Activated T-cell treated with anti-CD3 and anti-CD28 coated beads for 4 hours (primary cell): ENCODE results near the gene CD99.

Source experiments
- DNase-seq: peaks from one replicate; pipeline ENCODE4 v3.0.0-alpha.2; 2020

Gene CD99

DNA sequence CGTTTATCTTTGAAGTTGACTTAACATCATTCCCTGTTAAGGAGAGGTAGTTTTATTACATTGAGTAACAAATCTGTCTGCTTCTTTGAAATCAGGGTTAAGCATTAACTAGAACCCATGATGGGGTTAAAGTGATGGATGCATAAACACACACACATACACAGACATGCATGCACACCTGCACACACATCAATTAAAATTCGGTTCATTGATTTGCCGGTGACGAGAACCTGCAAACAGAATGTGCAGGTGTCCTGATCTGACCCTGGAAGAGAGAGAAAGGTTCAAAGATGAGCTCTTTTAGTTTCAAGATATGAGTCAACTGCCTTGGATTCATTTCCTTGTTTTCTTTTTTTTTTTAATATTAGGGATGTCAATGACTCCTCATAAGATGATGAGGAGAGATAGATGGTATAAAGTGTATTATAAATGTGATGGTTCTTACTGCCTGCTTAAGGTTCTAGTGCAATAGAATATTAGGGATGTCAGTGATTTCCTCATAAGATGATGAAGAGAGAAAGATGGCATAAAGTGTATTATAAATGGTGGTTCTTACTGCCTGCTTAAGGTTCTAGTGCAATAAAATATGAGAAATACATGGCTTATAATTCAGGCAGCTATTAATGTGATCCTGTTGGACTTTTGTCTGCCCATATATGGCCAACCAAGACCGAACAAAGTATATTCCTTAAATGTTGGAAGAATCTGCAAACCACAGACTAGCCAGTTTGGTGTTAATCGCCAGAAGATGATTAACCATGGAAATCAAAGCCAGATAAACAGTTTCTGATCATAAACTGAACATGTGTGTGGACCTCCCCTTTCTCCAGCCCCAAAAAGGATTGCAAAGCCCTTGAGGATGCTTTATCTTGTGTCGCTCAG is 14.1 kb upstream of the CD99 start:
- DNase-seq = no peak

GRCh38 chrX:2677764-2678163 is 13.3 kb upstream of the CD99 start:
- DNase-seq = no peak

GRCh38 chrX:2678583-2678982 is 12.5 kb upstream of the CD99 start:
- no peak for DNase-seq

DNA sequence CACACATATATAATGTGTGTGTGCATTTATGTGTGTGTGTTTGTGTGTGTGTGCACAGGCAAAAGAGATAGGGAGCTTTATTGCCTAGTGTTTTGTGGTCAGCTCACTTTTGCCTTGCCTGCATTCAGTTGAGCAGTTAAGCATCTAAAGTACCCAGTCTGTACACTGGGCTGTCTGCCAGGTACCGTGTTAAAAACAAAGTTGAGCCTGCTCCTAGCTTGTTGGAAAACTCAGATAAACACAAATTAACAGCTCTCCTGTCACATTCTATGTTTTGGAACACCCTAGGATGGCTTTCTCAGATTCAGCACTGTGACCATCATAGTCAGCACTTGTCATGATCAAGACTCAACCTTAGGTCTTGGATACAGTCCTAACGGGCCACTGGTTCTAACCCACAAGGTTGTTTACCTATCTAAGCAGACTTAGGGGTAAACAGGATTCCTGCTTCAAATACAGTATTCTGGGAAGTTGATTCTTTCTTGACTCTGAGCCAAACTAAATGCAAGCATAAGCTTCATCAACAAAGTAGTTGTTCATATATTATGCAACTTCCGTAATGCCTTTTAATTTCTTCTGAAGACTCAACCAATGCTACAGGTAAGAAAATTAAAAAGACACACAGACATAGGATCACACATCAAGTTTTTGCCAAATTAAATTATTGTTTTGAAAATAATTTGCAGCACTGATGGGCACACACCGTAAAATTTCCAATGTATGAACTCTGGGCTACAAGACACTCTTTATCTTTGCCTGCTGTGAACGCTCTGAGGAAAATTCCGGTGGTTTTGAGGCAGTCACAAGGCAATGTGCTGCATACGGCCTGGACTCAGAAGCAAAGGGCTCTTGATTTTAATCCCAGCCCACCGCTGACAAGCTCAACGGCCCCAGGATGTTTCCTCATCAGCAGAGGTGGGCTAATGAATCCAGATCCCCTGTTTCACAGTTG is 11.3 kb upstream of the CD99 start:
- no peak for DNase-seq

DNA sequence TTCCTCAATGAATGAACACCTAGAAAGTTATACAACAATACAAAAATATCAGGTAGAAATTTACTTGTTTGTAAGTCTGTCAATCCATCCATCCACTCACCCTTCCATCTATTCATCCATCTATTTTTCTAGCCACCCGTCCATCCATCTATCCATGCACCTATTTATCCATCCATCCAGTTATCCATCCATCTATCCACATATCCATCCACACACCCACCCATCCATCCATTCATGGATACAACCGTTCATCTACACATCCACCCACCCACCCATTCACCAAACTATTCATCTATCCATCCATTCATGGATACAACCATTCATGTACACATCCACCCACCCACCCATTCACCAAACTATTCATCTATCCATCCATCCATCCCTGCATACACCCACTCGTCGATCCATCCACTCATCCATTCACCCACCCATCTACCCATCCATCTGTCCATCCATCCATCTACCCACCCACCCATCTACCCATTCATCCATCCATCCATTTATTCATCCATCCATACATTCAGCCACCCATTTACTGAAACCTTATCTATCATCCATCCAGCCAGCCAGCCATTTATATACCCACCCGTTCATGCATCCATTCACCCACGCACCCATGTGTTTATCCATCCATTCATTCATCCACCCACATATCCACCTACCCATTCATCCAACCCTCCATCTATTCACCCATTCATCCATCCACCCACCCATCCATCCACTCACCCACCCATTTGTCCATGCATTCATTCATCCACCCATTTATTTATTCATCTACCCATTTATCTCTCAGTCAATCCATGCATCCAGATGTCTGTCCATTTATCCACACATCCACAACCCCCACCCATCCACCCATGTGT is 10.4 kb upstream of the CD99 start:
- DNase-seq = no peak

DNA sequence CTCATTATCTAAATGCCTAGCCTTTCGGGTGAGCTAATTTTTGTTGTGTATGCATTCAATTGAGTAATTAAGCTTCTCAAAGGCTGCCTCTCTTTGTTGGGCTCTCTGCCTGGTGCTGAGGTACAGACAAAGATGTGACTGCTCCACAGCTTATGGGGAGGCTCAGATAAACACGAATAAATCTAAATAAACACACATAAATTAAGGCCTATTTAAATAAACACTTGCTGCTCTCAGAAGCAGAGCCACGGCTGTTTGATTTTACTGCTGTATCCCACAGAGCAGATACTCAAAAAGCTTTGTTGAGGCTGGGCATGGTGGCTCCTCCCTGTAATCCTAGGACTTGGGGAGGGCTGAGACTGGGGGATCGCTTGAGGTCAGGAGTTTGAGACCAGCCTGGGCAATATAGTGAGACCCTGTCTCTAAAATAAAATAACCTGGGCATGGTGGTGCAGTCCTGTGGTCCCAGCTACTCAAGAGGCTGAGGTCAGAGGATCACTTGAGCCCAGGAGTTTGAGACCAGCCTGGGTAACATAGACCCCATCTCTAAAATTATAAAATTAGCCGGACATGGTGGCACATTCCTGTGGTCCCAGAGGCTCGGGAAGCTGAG is 8.4 kb upstream of the CD99 start:
- no peak for DNase-seq

GRCh38 chrX:2684256-2684655 is 6.8 kb upstream of the CD99 start:
- no peak for DNase-seq

- DNase-seq = no peak
These were observed 5.2 kb upstream of the CD99 start for GRCh38 chrX:2685886-2686285.

DNA sequence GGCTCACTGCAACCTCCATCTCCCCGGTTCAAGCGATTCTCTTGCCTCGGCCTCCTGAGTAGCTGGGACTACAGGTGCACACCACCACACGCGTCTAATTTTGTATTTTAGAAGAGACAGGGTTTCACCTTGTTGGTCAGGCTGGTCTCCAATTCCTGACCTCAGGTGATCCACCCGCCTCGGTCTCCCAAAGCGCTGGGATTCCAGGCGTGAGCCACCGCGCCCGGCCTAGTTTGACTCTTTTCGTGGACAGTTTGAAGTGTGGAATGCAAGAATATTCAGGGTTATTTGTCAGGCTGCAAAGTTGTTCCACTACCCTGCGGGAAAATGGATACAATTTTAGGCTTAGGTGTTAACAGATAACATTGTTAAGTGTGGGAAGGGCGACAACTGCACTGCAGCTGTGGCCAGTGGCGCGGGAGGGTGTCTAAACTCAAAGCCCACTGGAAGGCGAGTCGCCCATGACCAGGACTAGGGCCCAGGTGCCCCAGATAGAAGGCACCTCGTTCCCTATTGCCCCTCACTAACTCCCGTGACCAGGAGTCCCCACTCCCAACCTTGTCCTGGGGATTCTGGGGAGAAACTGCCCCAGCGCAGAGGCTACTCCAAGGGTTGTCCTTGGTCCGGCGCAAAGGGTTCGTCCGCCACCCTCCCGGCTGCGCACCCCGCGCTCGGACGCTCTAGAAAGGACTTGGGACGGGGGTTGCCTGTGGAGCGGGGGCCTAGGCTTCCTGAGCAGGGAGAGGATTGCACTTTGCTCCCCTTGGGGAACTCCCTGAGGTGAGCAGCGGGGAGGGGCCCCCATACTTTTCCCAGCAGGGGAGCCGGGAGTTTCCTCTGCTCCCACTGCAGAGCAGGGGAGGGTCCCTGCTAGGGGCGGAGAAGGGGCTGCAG is 1.1 kb upstream of the CD99 start:
- no peak for DNase-seq

DNA sequence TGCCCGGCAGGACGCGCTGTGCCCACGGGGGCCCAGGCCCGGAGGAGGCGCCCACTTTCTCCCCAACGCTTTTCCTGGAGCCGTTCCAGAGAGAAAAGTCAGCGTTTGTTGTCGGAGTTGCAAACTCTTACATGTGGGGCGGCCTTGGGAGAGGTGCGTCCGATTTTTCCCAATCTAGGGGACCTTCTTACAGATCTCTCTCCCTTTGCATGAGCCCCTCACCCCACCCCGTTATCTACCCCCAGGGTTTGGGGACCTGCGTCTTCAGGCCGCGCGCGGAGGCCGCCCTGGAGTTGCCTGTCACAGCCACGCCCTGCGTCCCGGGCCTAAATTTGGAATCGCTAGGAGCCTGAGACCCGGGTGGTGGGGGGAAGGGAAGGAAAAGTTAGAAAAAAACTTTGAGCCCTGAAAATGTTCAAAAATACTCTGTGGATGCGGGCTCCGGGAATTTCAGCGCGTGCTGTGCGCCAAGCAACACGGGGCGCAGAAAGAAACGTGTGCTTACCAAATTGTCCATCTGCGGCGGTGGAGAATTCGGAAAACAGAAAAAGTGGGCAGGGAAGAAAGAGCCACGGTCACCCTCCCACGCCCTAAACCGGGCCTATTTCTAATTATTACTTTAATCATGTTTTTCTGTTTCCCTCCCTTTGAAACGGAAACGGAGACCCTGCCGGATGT is 587 bp downstream of the CD99 start:
- no peak for DNase-seq

DNA sequence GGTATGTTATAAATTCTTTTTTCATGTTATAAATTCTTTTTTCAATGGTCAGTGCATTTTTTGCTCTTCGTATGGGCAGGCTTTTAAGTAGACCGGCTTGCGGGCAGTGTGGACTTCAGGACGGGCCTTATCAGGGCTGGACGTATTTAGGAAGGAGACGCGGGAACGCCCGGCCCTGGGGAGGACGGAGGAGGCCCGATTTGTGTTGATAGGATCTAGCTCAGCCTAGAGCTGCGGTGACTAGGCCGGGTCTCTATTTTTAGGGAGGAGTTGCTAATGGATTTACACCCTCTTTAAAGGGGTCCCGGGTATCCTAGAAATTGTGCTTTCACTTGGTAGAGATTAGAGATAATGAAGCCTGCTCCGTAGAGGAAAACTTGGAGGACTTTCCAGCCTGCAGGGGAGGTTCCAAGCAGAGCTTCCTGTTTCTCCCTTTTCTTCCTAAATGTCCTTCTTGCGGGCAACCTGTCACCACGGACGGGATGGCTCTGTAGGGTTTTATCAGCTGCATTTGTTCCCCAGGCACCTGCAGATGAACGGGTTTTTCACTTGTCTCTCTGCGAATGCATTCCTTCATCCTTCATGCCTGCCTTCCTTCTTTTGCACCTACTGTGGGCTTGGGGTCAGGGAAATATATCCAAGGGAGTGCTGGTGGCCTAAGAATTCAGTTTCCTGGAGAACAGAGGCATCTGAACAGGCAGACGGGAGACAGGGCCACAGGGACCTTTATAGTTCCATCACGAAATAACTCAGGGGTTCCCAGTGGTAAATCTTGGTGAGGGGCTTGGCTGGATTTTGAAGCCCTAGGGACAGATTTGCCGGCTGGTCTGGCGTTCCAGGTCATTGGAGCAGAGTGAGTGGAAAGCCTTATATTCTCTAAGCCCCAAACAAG is 1.4 kb downstream of the CD99 start:
- DNase-seq = no peak

- no peak for DNase-seq
These were observed 2.3 kb downstream of the CD99 start for GRCh38 chrX:2693113-2694002.

GRCh38 chrX:2694914-2695267 is 3.8 kb downstream of the CD99 start:
- DNase-seq = no peak

DNA sequence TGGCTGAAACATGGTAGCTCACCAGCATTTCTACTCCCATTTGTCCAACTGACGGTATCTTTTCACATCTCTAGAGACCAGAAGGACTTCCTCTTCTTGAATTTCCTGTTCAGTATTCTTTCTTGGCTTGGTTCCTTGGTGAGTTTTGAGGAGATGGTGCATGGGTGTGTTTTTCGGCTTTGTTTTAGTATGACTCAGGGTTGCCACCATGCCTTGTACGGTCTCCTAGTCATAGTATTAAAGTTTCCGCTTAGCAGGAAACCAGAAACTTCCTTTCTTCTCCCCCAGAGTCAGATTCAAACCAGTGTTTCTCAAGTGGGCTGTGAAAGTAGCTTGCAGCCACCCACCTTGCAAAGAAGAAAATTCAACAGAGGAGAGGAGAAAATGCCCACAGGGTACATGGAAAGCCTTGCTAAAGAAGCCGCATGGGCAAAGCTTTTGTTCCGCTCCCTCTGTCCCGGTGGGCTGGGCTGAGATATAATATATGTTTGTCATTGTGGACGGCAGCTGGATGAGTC is 5.7 kb downstream of the CD99 start:
- DNase-seq = peak; percentile 48

- no peak for DNase-seq
These were observed 6.2 kb downstream of the CD99 start for GRCh38 chrX:2697306-2697705.

DNA sequence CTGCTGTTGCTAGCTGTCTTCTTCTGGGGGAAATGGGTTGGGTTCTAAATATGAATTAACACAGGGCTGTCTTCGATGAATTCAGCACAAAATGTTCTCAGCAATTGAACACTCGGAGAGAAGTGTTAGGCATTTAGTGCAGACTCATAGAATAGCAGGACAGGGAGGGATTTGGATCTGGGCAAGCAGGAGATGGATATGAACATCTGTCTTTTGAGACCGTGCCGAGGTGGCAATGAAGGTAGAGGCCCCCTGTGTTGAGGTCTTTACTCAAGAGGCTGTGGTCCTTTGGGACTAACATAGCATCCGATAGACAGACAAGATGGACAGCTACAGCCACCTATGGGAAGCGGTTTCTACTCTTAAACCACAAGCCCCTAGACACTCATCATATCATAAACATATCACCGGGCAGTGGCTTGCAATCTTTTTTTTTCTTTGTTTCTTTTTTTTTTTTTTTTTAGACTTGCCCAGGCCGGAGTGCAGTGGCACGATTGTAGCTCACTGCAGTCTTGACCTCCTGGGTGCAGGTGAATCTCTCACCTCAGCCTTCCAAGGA is 6.7 kb downstream of the CD99 start:
- DNase-seq = no peak

DNA sequence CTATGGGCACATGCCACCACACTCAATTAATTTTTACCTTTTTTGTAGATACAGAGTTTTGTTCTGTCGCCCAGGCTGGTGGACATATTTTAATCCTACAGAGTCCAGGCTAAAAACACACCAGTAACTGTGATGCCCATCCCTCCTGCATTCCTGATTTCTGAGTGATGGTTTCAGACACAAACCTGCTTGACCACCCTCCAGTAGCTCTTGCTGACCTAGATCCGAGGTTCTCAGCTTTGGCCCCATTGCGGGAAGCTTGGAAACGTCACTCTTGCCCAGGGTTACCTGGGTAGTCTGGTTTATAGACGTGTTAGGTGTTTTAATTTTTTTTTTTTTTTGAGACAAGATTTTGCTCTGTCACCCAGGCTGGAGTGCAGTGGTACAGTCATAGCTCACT is 7.5 kb downstream of the CD99 start:
- no peak for DNase-seq

DNA sequence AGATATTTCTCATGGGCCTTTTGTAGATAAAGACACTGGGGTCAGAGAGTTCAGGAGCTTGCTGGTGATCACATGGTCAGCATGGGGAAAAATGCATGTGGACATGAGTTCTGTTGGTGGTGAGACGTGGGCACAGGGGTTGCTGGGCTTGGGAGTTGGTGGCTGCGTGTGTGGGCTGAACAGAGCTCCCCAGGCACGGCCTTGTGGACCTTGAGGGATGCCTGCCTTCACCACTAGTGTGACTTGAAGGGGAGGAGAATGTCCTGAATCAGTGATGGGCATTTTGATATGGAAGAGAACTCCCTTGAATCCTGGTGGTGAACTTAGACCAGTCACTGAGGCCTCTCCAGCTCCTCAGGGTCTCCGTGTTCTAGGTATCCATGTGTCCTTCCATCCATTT is 8.9 kb downstream of the CD99 start:
- DNase-seq = no peak
